GM21447 (cell line): ENCODE results near the gene VWC2L.

Experiments
- ATAC-seq: cut with Tn5 transposase; IDR thresholded peaks from one replicate; pipeline ENCODE4 v1.9.1; 2021; ENCODE audit not compliant: unreplicated experiment

Gene VWC2L

GRCh38 chr2:214410918-214411554 lies at the start of gene VWC2L:
Gene VWC2L (plus strand): TSS chr2:214411054. CDS start chr2:214414194, 3,140 bp downstream.
- ATAC-seq, result no peak

GRCh38 chr2:214361116-214361515 lies 49.7 kb upstream of the VWC2L start:
- no peak for ATAC-seq

GRCh38 chr2:214365549-214365948 lies 45.3 kb upstream of the VWC2L start:
- no peak for ATAC-seq

- no peak for ATAC-seq
These were observed 43.7 kb upstream of the VWC2L start for GRCh38 chr2:214367171-214367570.

GRCh38 chr2:214376618-214377285 lies 34.1 kb upstream of the VWC2L start:
- ATAC-seq, result no peak

GRCh38 chr2:214377286-214377624 lies 33.6 kb upstream of the VWC2L start:
- ATAC-seq, result no peak

GRCh38 chr2:214378455-214379103 lies 32.3 kb upstream of the VWC2L start:
- no peak for ATAC-seq

- ATAC-seq, result no peak
These were observed 31.6 kb upstream of the VWC2L start for GRCh38 chr2:214379227-214379626.

GRCh38 chr2:214380681-214381080 lies 30.2 kb upstream of the VWC2L start:
- no peak for ATAC-seq

- ATAC-seq, result no peak
These were observed 28.6 kb upstream of the VWC2L start for GRCh38 chr2:214382229-214382628.

- no peak for ATAC-seq
These were observed 24.1 kb upstream of the VWC2L start for GRCh38 chr2:214386720-214387119.

- no peak for ATAC-seq
These were observed 21.5 kb upstream of the VWC2L start for GRCh38 chr2:214389334-214389733.

GRCh38 chr2:214393796-214394195 lies 17.1 kb upstream of the VWC2L start:
- ATAC-seq, result no peak

- ATAC-seq, result no peak
These were observed 15.8 kb upstream of the VWC2L start for GRCh38 chr2:214395040-214395439.

GRCh38 chr2:214401580-214401979 lies 9.3 kb upstream of the VWC2L start:
- ATAC-seq, result no peak

- ATAC-seq, result no peak
These were observed 602 bp upstream of the VWC2L start for GRCh38 chr2:214410128-214410775.

- no peak for ATAC-seq
These were observed 1.8 kb downstream of the VWC2L start for GRCh38 chr2:214412679-214413078.

GRCh38 chr2:214436470-214436869 lies 25.6 kb downstream of the VWC2L start:
- ATAC-seq, result no peak

- no peak for ATAC-seq
These were observed 39.5 kb downstream of the VWC2L start for GRCh38 chr2:214450118-214450894.

GRCh38 chr2:214451516-214452275 lies 40.8 kb downstream of the VWC2L start:
- no peak for ATAC-seq
